Breast epithelium (tissue), 4 donors: ENCODE measurements around the gene NR2F2. TPM values are rescaled to one million over a fixed set of nuclear protein-coding genes. Genes with fewer than 3 reads are reported as not detected.

Source experiments
- DNase-seq, 2 donors: peaks; one replicate each; pipeline ENCODE4 v3.0.0-alpha.2; 2019; ENCODE audit warnings: low spot score in 2 of 2
- H3K27ac ChIP-seq, 2 donors: fragments of 200-600 bp; sonication (generic) in 1 of 2; one replicate each; pipeline ENCODE4 v1.5.1; 2016 to 2019; ENCODE audit warnings: mild to moderate bottlenecking in 1 of 2
- H3K27me3 ChIP-seq, 2 donors: fragments of 200-600 bp; sonication (generic) in 1 of 2; one replicate each; pipeline versions ENCODE4 v1.5.1 to v1.6.0; 2017 to 2019; ENCODE audit warnings: control low read depth in 1 of 2, mild to moderate bottlenecking in 1 of 2
- H3K36me3 ChIP-seq: fragments of 200-600 bp; one replicate; pipeline ENCODE4 v1.5.1; 2019
- H3K4me1 ChIP-seq, 2 donors: fragments of 200-600 bp; sonication (generic); one replicate each; pipeline ENCODE4 v1.5.1; 2016 to 2019; ENCODE audit warnings: control low read depth in 1 of 2
- H3K4me3 ChIP-seq, 3 donors: fragments of 200-600 bp; sonication (generic); 1 replicate in 2 of 3; 2 replicates in 1 of 3; pipeline ENCODE4 v1.5.1; 2016 to 2019; ENCODE audit warnings: mild to moderate bottlenecking in 3 of 3, moderate library complexity in 2 of 3
- H3K9me3 ChIP-seq, 2 donors: fragments of 200-600 bp; sonication (generic) in 1 of 2; one replicate each; pipeline ENCODE4 v1.5.1; 2016 to 2019; ENCODE audit warnings: control low read depth in 1 of 2
- CTCF ChIP-seq, 3 donors: fragments of 450-650 bp; IDR thresholded peaks; one replicate each; pipeline ENCODE4 v1.5.1; 2016 to 2017; ENCODE audit warnings: antibody characterized with exemption in 3 of 3, mild to moderate bottlenecking in 3 of 3, moderate library complexity in 3 of 3
- POLR2A ChIP-seq: fragments of 450-650 bp; IDR thresholded peaks from one replicate; pipeline ENCODE4 v1.6.1; 2016; ENCODE audit warnings: antibody characterized with exemption, mild to moderate bottlenecking, moderate library complexity
- POLR2AphosphoS5 ChIP-seq, 3 donors: sonication (generic); formaldehyde crosslinking; IDR thresholded peaks; one replicate each; pipeline ENCODE4 v1.6.1; 2017; ENCODE audit warnings: antibody characterized with exemption in 3 of 3
- intact Hi-C: fragments of 100-400 bp; cut with DNase I; formaldehyde crosslinking; loops from one replicate; pipeline ENCODE4 v1.15.1; 2023; ENCODE audit warnings: low total_unique reads
- total RNA-seq, 3 donors: library from RNA; depleted of rRNA; stranded (reverse); fragments of >200 nt; gene quantifications; one replicate each; pipeline ENCODE4 v1.1.0, GENCODE V29; 2016

Gene NR2F2
- total RNA-seq, 3 donors from 2014 or later: 13.2 to 22.9 (median 13.6) TPM

- peak; percentile 25 to 59 for DNase-seq
- TF ChIP-seq CTCF (IDR thresholded peaks at IDR 0.05) (no peak), POLR2AphosphoS5 (IDR thresholded peaks at IDR 0.05) (peak in 1 of 3 donors; percentile 61)
- intact Hi-C loops: no loop called here
- Histone ChIP-seq H3K4me1 (peaks cover 0 to 4% of the 10 kb centered on the region in 2 donors), H3K36me3 (no peaks in the 10 kb centered on the region), H3K9me3 (no peaks in the 10 kb centered on the region), H3K27me3 (peaks cover 0 to 20% of the 10 kb centered on the region in 2 donors), H3K4me3 (peak overlapping the region; percentile 53 to 89 (median 58)), H3K27ac (peak overlapping the region; percentile 82 to 99)
Measured at GRCh38 chr15:96326328-96327154, 4.0 kb upstream of the NR2F2 start.

GRCh38 chr15:96327155-96327741, 3.3 kb upstream of the NR2F2 start:
- TF ChIP-seq POLR2AphosphoS5 (IDR thresholded peaks at IDR 0.05): no peak
- peak; percentile 56 to 65 (median 58) for TF ChIP-seq CTCF (IDR thresholded peaks at IDR 0.05)
- Histone ChIP-seq H3K4me3 (peak overlapping the region; percentile 53 to 89 (median 58)), H3K27ac (peak overlapping the region; percentile 82 to 99), H3K27me3 (peaks cover 0 to 13% of the 10 kb centered on the region in 2 donors), H3K36me3 (no peaks in the 10 kb centered on the region), H3K9me3 (no peaks in the 10 kb centered on the region), H3K4me1 (no peaks in the 10 kb centered on the region)
- peak in 1 of 2 donors; percentile 18 for DNase-seq
- intact Hi-C loops: no loop called here

GRCh38 chr15:96328181-96328876, 2.2 kb upstream of the NR2F2 start:
- TF ChIP-seq CTCF (IDR thresholded peaks at IDR 0.05) (no peak), POLR2A (no peak)
- no peak for DNase-seq
- Histone ChIP-seq H3K36me3 (no peaks in the 10 kb centered on the region), H3K4me1 (no peaks in the 10 kb centered on the region), H3K4me3 (peak overlapping the region in 2 of 3 donors; percentile 53 to 89), H3K27me3 (peaks cover 0 to 2% of the 10 kb centered on the region in 2 donors), H3K27ac (peak overlapping the region; percentile 40 to 99), H3K9me3 (no peaks in the 10 kb centered on the region)
- intact Hi-C loops: no loop called here

- no peaks in the 10 kb centered on the region for H3K9me3 ChIP-seq
- H3K4me3 ChIP-seq: peak overlapping the region in 2 of 3 donors; percentile 80 to 89
- no peak for DNase-seq
- no peaks in the 10 kb centered on the region for H3K4me1 ChIP-seq
- H3K36me3 ChIP-seq: no peaks in the 10 kb centered on the region
- peak overlapping the region; percentile 7 to 99 for H3K27ac ChIP-seq
- no peaks in the 10 kb centered on the region for H3K27me3 ChIP-seq
- intact Hi-C loops: no loop called here
- TF ChIP-seq POLR2AphosphoS5 (IDR thresholded peaks at IDR 0.05) (no peak), CTCF (IDR thresholded peaks at IDR 0.05) (no peak), POLR2A (no peak)
Measured at GRCh38 chr15:96328877-96329195, 1.7 kb upstream of the NR2F2 start.
